SHP77 (cell line): ENCODE data around the gene MILR1.
A peak's percentile ranks its signal among the peaks of the same experiment; 100 is the strongest.
"Not testable (repeated sequence)": the region's sequence is repeated elsewhere in the genome, so short reads cannot be mapped to it uniquely, and the experiment has no call there.

Experiments used
- DNase-seq, 2 experiments: peaks; one replicate each; lab custom pipeline; 2025; lab: John Stamatoyannopoulos, UW

MILR1 gene, protein sequence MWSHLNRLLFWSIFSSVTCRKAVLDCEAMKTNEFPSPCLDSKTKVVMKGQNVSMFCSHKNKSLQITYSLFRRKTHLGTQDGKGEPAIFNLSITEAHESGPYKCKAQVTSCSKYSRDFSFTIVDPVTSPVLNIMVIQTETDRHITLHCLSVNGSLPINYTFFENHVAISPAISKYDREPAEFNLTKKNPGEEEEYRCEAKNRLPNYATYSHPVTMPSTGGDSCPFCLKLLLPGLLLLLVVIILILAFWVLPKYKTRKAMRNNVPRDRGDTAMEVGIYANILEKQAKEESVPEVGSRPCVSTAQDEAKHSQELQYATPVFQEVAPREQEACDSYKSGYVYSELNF

DNA sequence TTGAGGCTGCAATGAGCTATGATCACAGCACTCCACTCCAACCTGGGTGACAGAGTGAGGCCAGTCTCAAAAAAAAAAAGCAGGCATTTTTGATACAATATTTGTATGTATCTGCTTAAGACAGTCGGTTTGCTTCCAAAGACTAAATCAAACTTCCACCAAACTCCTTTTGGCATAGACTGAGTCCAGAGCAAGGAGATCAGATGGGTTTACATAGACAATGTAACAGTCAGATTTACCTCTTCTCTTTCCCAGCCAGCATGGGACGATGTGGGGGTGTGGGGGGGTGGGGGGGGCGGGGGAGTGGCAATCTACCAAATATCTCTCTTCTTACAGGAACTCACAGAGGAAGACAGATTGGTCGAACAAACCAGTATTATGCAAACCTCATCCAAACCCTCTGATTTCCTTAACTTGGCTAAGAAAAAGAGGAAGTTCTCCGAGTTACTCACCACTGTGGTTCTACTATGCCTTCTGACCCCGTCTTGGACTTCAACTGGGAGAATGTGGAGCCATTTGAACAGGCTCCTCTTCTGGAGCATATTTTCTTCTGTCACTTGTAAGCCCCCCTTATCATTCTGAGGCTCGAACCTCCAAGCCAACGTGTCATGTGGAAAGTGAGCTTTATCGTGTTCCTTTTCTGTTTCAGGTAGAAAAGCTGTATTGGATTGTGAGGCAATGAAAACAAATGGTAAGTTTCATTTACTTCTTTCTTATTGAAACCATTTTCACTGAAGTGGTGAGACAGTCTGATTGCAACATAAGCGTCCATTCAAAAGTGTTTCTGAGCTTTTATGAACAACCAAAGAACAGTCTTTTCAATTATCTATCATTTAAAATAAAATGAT is at the start of gene MILR1:
Gene MILR1, plus strand, starts transcription at position 451 of the 848 bp plus-strand sequence. Its CDS starts 54 bp downstream, at position 505.
- DNase-seq, result no peak

DNA sequence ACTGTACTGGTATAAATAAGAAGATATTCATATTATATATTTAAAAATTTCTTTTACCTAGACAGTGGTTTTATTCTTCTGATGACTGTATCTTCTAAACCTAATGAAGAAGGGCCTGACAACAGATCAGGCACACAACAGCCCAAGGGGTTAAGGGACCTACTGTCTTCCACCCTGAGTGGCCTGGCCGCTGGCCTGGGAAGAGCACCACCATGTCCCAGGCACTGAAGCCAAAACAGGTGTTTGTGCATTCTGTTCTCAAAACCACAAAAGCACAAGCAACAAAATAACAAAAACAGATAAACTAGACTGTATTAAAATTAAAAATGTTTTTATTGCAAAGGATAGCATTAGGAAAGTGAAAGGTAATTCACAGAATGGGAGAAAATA is 49.2 kb upstream of the MILR1 start:
- DNase-seq, result no peak

GRCh38 chr17:64400642-64401041 is 48.3 kb upstream of the MILR1 start:
- no peak for DNase-seq

DNA sequence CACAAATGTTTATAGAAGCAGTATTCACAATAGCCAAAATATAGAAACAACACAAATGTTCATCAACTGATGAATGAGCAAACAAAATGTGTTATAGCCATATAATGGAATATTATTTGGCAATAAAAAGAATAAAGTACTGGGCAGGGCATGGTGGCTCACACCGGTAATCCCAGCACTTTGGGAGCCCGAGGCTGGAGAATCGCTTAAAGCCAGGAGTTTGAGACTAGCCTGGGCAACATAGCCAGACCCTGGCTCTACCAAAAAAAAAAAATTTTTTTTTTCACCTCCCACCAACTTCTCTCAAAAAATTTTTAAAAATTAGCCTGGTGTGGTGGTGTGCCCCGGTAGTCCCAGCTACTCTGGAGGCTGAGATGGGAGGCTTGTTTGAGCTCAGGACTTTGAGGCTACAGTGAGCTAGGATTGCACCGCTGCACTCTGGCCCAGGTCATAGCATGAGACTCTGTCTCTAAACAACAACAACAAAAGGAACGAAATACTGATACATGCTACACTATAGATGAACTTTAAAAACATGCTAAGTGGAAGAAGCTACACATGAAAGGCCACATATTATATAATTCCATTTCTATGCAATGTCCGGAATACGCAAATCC is 47.6 kb upstream of the MILR1 start:
- DNase-seq, result no peak

- no peak for DNase-seq
Measured at GRCh38 chr17:64401941-64402340, 47.0 kb upstream of the MILR1 start.

GRCh38 chr17:64402469-64402868 is 46.4 kb upstream of the MILR1 start:
- DNase-seq, result no peak

GRCh38 chr17:64403881-64404460 is 44.9 kb upstream of the MILR1 start:
- DNase-seq, result no peak

DNA sequence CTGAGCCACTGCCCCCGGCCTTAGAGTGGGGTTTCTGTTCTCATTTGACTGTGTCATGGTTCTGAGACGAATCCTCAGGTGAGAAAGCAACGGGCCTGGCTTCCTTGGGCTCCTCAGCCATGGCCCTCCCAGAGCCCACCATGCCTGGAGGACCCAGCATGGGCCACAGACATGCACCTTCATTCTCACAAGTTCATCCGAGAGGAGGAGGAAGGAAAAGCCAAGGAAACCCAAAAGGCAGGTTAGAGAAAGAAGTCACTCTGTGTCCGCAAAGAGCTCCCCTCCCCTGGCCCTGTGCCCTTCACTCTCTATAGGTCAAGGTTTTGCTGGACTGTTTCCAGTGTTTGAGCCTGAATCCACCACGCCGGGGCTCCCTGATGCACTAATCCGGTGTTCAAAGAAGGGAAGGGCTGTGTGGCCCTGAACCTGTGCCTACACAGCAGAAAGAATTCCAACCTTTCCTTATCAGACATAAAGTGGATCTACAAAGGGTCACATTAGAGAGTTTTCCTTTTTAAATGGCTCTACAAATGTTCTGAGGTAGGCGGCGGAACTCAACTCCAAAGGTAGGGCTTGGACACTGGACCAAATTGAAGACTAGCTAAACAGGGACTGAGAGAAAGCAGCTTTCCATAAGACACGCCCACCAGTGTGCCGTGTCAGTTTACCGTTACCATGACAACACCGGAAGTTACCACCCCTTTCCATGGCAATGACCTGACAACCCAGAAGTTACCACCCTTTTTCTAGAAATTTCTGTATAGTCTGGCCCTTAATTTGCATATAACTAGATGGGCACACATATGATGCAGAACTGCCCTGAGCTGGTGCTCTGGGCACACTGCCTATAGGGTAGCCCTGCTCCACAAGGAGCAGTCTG is 42.4 kb upstream of the MILR1 start:
- no peak for DNase-seq

DNA sequence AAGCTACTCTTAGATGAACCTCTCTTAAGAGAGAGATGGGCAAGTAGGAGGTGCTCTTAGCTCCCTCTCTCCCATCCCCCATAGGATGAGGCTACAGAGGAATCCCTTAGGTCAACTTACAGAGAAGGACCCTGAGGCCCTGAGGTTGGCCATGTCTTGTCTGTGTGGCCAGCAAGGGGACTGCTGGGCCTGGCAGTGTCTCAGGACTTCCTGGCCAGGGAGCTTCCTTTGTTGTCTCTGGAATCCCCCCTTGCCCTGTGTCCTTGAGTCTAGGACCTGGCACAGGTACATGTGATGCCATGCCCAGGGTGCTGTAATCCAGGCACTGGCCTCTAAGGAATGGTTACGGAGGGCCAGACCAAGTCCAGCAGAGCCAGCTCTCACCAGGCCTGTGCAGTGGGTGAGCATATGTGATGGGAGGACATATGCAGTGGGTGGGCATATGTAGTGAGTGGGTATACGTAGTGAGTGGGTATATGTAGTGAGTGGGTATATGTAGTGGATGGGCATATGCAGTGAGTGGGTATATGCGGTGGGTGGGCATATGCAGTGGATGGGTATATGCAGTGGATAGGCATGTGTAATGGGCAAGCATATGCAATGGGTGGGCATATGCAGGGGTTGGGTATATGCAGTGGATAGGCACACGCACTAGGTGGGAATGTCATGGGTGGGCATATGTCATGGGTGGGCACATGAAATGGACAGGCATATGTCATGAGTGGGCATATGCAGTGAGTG is 38.0 kb upstream of the MILR1 start:
- DNase-seq, result no peak

DNA sequence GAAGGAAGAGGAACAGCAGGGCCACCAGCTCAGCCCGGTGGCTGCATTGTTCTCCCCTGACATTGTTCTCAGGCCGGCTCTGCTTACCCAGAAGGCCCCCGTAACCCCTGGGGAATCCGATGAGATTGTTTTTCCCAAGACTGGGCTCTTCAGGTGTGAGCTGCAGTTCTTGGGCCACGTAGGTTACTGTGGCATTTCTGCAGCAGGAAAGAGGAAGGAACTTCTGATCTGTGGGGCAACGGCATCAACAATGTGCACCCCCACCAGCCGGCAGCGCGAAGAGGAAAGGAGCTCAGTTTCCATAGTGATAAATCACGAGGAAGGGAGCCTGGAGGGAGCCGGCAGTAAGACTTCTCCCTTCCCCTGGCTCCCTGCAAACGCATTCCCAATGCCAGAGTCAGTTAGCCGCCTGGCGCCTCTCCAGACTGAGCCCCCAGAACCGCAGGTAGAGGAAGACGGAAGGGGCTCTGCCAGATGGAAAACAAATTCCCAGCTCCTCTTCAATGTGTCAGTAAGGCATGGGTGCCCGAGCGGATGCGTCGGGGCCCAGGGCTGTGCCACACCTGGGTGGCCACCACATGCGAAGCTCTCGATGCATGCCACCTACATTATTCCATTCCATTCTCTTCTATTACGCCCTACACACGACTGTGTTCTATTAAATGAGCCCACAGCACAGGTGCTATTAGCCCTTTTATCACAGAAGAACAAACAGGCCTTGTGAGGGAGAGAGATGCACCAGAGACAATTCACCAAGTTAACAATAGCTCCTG is 36.7 kb upstream of the MILR1 start:
- no peak for DNase-seq

GRCh38 chr17:64412944-64413381 is 36.0 kb upstream of the MILR1 start:
- DNase-seq, result no peak

- no peak for DNase-seq
Measured at GRCh38 chr17:64413513-64413912, 35.4 kb upstream of the MILR1 start.

DNA sequence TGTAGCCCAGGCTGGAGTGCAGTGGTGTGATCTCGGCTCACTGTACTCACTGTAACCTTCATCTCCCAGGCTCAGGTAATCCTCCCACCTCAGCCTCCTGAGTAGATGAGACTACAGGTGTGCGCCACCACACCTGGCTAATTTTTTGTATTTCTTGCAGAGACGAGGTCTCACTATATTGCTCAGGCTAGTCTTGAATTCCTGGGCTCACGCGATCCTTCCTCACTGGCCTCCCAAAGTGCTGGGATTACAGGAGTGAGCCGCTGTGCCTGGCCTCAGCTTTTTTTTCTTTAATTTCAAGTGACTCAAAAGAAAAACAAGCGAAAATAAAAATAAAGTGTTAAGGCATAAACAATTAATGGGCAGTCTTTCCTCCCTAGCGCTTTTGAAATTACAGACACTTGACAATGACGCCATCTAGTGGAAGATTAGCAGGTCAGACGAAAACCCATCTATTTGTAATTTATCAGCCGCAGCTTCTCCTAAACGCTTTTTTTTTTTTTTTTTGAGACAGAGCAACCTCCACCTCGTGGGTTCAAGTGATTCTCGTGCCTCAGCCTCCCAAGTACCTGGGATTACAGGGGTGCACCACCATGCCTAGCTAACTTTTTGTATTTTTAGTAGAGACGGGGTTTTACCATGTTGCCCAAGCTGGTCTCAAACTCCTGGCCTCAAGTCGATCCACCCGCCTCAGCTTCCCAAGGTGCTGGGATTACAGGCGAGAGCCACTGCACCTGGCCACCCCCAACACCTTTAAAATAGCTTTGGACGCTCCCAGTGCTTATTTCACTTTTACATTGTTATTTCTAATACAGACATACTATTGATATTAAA is 30.2 kb upstream of the MILR1 start:
- peak; percentile 39 to 47 for DNase-seq

GRCh38 chr17:64420143-64420670 is 28.7 kb upstream of the MILR1 start:
- peak; percentile 57 to 75 for DNase-seq

DNA sequence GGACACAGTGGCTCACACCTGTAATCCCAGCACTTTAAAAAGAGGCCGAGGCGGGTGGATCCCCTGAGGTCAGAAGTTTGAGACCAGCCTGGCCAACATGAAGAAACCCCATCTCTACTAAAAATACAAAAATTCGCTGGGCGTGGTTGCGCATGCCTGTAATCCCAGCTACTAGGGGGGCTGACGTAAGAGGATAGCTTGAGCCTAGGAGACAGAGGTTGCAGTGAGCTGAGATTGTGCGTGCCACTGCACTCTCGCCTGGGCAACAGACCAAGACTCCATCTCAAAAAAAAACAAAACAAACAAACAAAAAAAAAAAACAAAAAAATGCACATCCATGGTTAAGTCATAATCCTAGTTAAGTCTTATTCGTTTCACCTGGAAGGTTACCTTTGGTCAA is 26.8 kb upstream of the MILR1 start:
- not testable (repeated sequence) for DNase-seq

DNA sequence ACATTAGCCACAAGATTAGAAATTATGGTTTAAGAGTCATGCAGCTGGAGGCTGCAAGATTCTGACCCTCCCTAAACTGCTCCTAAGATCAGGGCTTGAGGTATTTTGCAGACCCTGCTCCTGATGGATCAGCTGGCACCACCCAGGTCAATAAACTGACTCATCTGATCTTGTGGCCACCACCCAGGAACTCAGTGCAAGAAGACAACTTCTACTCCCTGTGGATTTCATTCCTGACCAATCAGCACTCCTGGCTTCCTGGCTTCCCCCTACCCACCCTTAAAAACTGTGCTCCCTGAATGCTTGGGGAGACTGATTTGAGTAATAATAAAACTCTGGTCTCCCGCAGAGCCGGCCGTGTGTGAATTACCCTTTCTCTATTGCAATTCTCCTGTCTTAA is 25.0 kb upstream of the MILR1 start:
- no peak for DNase-seq

- DNase-seq, result no peak
Measured at GRCh38 chr17:64424324-64424849, 24.5 kb upstream of the MILR1 start.

DNA sequence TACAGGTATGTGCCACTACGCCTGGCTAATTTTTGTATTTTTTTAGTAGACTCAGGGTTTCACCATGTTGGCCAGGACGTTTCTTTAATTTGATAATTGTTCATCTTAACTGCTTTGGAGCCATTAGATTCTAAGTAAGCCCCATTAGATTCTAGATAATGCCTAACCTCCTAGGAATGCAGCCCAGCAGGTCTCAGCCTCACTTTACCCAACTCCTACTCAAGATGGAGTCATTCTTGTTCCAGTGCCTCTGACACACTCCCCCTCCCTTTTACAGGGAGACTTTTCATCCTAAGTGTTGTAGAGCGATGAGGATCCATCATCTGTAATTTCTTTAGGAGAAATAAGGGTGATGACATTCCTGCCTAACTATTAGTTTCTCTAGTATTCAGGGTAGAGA is 23.7 kb upstream of the MILR1 start:
- DNase-seq, result no peak
